ENCODE measurements around the gene NTSR2. TPM values are rescaled to one million over a fixed set of nuclear protein-coding genes. Genes with fewer than 3 reads are reported as not detected.

NTSR2 gene
- total RNA-seq, 1 experiment from 2014 or later = not detected

DNA sequence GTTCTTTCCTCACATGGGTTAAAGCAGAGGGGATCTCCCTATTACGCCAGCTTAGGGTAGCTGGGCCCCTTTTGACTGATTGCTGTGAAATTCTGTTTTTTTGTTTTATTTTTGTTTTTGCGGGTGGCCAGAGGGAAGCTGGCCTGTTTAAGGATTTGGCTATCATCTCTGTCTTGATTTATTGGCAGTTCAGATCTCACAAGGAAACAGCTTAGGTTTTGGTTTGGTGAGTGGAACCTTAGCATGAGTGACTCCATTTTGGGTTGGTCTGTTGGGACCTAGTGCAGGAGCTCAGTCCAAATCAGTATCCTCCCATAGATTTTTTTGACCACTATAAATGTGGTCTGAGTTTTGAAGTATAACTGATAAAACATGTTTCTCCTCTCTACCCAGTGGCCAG, 25.6 kb upstream of the NTSR2 start:
- CTCF ChIA-PET = interaction anchor here (1.9 to 2.8 kb wide), 4 partner anchors 8 to 84 kb away, joined by 10 to 20 read pairs (median 14); no protein-coding TSS in a partner anchor
- no peak for ATAC-seq
- Mint-ChIP-seq H3K4me3 (no peak overlapping the region), H3K9me3 (no peaks in the 10 kb centered on the region), H3K36me3 (no peaks in the 10 kb centered on the region), H3K4me1 (no peaks in the 10 kb centered on the region), H3K27ac (no peak overlapping the region), H3K27me3 (ENCODE audit: low read depth) (no peaks in the 10 kb centered on the region)
- TF ChIP-seq, protein P1, sequence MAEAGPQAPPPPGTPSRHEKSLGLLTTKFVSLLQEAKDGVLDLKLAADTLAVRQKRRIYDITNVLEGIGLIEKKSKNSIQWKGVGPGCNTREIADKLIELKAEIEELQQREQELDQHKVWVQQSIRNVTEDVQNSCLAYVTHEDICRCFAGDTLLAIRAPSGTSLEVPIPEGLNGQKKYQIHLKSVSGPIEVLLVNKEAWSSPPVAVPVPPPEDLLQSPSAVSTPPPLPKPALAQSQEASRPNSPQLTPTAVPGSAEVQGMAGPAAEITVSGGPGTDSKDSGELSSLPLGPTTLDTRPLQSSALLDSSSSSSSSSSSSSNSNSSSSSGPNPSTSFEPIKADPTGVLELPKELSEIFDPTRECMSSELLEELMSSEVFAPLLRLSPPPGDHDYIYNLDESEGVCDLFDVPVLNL (CRISPR knock-in tag; IDR thresholded peaks at IDR 0.05; ENCODE audit: borderline replicate concordance, low read depth) = no peak
- TF ChIP-seq MXD4 (CRISPR knock-in tag; IDR thresholded peaks at IDR 0.05; ENCODE audit: borderline replicate concordance) = no peak
- TF ChIP-seq MYBL2 (CRISPR knock-in tag; IDR thresholded peaks at IDR 0.05) = no peak
- TF ChIP-seq, protein P2, sequence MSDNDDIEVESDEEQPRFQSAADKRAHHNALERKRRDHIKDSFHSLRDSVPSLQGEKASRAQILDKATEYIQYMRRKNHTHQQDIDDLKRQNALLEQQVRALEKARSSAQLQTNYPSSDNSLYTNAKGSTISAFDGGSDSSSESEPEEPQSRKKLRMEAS (CRISPR knock-in tag; IDR thresholded peaks at IDR 0.05) = no peak
- no peak for TF ChIP-seq NFATC4 (CRISPR knock-in tag; IDR thresholded peaks at IDR 0.05)
- no peak for TF ChIP-seq TEAD1 (CRISPR knock-in tag; IDR thresholded peaks at IDR 0.05)
- TF ChIP-seq ZBTB21 (CRISPR knock-in tag; IDR thresholded peaks at IDR 0.05; ENCODE audit: borderline replicate concordance) = no peak
- TF ChIP-seq, protein P3, sequence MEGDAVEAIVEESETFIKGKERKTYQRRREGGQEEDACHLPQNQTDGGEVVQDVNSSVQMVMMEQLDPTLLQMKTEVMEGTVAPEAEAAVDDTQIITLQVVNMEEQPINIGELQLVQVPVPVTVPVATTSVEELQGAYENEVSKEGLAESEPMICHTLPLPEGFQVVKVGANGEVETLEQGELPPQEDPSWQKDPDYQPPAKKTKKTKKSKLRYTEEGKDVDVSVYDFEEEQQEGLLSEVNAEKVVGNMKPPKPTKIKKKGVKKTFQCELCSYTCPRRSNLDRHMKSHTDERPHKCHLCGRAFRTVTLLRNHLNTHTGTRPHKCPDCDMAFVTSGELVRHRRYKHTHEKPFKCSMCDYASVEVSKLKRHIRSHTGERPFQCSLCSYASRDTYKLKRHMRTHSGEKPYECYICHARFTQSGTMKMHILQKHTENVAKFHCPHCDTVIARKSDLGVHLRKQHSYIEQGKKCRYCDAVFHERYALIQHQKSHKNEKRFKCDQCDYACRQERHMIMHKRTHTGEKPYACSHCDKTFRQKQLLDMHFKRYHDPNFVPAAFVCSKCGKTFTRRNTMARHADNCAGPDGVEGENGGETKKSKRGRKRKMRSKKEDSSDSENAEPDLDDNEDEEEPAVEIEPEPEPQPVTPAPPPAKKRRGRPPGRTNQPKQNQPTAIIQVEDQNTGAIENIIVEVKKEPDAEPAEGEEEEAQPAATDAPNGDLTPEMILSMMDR (IDR thresholded peaks at IDR 0.05) = no peak
- no peak for TF ChIP-seq ZNF416 (CRISPR knock-in tag; IDR thresholded peaks at IDR 0.05)
- no peak for TF ChIP-seq GTF2I (CRISPR knock-in tag; conservative IDR thresholded peaks at IDR 0.05)
- no peak for TF ChIP-seq FOXP1 (CRISPR knock-in tag; IDR thresholded peaks at IDR 0.05; ENCODE audit: borderline replicate concordance)
- DNase-seq (ENCODE audit: low spot score) = no peak
- POLR2A ChIA-PET = interaction anchor here (0.6 kb wide), 1 partner anchor 30 kb away, joined by 4 read pairs; no protein-coding TSS in a partner anchor

DNA sequence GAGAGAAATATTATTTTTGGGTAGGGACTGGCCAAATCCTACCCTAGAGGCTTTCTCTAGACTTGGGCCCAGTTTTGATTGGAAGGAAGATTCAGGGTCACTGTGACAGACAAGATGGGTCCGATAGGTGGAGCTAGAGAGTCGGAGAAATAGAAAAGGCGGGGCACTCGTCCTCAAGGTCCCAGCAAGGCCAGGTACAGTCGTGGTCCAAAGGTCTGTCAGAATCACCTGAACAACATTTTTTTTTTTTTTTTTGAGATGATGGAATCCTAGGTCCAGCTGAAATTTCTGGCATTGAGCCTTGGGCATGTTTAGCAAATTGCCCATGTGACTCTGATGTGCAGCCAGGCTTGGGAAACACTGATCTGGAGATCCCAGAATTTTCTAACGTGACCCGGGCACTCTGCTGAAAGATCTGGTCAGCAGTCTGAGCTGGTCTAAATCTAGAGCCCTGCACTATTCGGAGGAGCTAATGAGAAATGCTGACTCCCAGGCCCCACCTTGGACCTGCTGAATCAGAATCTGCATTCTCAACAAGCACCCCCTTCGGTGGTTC, 23.0 kb upstream of the NTSR2 start:
- ATAC-seq (peak; percentile 83), DNase-seq (ENCODE audit: low spot score) (peak; percentile 67)
- CTCF ChIA-PET = interaction anchor here (0.6 to 1.5 kb wide), 37 partner anchors 9 to 856 kb away, joined by 3 to 17 read pairs (median 4); partner anchors contain the start of gene LPIN1
- POLR2A ChIA-PET = no interaction called here
- TF ChIP-seq PRRX2 (CRISPR knock-in tag; IDR thresholded peaks at IDR 0.05) = no peak
- TF ChIP-seq, protein P3 (IDR thresholded peaks at IDR 0.05) = peak; percentile 71
- peak; percentile 29; the same call in 1 of the 2 replicates for TF ChIP-seq GABPB1 (CRISPR knock-in tag; IDR thresholded peaks at IDR 0.05)
- Mint-ChIP-seq H3K4me1 (peaks cover 7% of the 10 kb centered on the region), H3K27me3 (ENCODE audit: low read depth) (no peaks in the 10 kb centered on the region), H3K9me3 (no peaks in the 10 kb centered on the region), H3K4me3 (no peak overlapping the region), H3K27ac (no peak overlapping the region), H3K36me3 (no peaks in the 10 kb centered on the region)

DNA sequence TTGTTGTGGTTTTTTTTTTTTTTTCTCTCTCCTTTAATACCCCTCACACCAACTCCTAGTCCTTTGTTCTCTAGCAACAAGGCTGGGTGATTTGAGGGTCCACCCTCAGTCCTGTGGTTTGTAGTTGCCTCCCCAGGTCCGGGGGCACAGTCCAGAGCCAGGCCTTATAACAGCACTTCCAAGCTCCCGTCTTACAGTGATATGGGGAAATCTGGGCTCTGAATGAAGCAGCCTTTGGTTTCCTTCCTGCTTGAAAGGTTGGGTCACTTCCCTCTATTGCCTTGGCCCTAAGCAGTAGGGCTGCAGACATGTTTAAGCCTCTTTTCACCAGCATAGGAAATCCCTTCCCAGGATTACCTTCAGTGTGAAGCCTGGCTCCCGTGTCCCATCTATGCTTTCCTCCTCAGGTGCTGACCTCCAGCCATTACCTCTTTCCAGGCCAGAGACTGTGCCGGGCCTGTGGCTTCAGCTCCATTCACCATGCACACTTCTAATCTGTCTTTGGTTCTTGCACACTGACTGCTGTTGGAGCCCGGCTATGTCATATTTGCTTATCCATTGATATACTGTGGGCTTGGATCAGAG, 21.2 kb upstream of the NTSR2 start:
- Mint-ChIP-seq H3K27me3 (ENCODE audit: low read depth) (no peaks in the 10 kb centered on the region), H3K9me3 (no peaks in the 10 kb centered on the region), H3K36me3 (no peaks in the 10 kb centered on the region), H3K4me1 (peaks cover 12% of the 10 kb centered on the region), H3K27ac (no peak overlapping the region; the same call in 1 of the 2 replicates), H3K4me3 (no peak overlapping the region)
- TF ChIP-seq, protein P4, sequence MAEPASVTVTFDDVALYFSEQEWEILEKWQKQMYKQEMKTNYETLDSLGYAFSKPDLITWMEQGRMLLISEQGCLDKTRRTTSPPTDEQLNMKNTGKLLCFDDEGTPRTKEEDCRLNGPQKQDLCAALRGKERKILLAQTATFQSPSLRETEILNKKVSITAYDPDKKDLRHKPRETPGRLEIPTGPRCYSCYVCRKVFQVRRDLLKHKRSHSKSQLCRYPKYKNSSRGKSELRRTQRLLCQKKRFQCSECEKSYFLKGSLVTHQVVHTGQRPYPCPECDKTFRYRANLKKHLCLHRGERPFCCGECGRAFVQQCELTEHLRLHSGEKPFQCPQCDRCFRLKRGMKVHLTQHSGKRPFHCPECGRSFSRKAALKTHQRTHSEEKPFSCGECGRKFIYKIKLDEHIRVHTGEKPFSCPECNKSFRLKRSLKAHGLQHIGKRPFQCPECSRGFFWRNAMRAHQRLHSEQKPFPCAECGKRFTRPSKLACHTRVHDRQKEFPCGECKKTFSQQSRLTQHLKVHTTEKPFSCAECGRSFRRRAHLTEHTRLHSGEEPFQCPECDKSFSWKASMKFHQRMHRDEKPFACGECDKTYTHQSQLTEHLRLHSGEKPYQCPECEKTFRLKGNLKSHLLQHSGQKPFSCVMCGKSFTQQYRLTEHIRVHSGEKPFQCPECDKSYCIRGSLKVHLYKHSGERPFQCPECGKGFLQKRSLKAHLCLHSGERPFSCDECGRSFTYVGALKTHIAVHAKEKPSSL (CRISPR knock-in tag; conservative IDR thresholded peaks at IDR 0.05) = no peak
- TF ChIP-seq TEAD1 (CRISPR knock-in tag; IDR thresholded peaks at IDR 0.05) = no peak
- DNase-seq (ENCODE audit: low spot score) (no peak), ATAC-seq (no peak)
- ChIA-PET POLR2A (no interaction called here), CTCF (interaction anchor here (0.8 to 1.8 kb wide), 2 partner anchors 9 to 53 kb away, joined by 3 to 4 read pairs; no protein-coding TSS in a partner anchor)

Measured in WTC11 (cell line).